ENCODE measurements around the gene KRT79.
"Not testable (repeated sequence)": the region's sequence is repeated elsewhere in the genome, so short reads cannot be mapped to it uniquely, and the experiment has no call there.

KRT79 gene

GRCh38 chr12:52833922-52834726 is at the start of gene KRT79:
TSS of gene KRT79 (minus strand) at chr12:52834311. CDS start at chr12:52834260, 51 bp downstream.
- no peak within 1 kb of the TSS for H3K9ac ChIP-seq (ENCODE audit: low read length)

GRCh38 chr12:52880499-52880898 is 46.4 kb upstream of the KRT79 start:
- not testable (repeated sequence) for H3K4me1 ChIP-seq (ENCODE audit: control insufficient read depth, insufficient read depth, low read length); H3K9ac ChIP-seq (ENCODE audit: low read length); H3K27ac ChIP-seq (ENCODE audit: low read depth, low read length); H3K4me3 ChIP-seq (ENCODE audit: low read length); H3K27me3 ChIP-seq (ENCODE audit: control insufficient read depth, insufficient read depth, low read length); H3K36me3 ChIP-seq (ENCODE audit: control insufficient read depth, insufficient read depth, low read length)

More at GRCh38 chr12:52833922-52834726, at the start of gene KRT79:
- H3K4me1 ChIP-seq (ENCODE audit: control insufficient read depth, insufficient read depth, low read length): no peaks in the 10 kb centered on the region
- no peaks in the 10 kb centered on the region for H3K27me3 ChIP-seq (ENCODE audit: control insufficient read depth, insufficient read depth, low read length)
- H3K4me3 ChIP-seq (ENCODE audit: low read length): no peak within 1 kb of the TSS
- no peak within 1 kb of the TSS for H3K27ac ChIP-seq (ENCODE audit: low read depth, low read length)
- no peaks in the 10 kb centered on the region for H3K36me3 ChIP-seq (ENCODE audit: control insufficient read depth, insufficient read depth, low read length)

GRCh38 chr12:52879394-52880351 is 45.6 kb upstream of the KRT79 start:
- Histone ChIP-seq H3K4me3 (ENCODE audit: low read length) (peak overlapping the region; percentile 54), H3K27ac (ENCODE audit: low read depth, low read length) (no peak overlapping the region), H3K36me3 (ENCODE audit: control insufficient read depth, insufficient read depth, low read length) (no peaks in the 10 kb centered on the region), H3K27me3 (ENCODE audit: control insufficient read depth, insufficient read depth, low read length) (no peaks in the 10 kb centered on the region), H3K4me1 (ENCODE audit: control insufficient read depth, insufficient read depth, low read length) (peaks cover 6% of the 10 kb centered on the region), H3K9ac (ENCODE audit: low read length) (no peak overlapping the region)

GRCh38 chr12:52878507-52879393 is 44.6 kb upstream of the KRT79 start:
- H3K36me3 ChIP-seq (ENCODE audit: control insufficient read depth, insufficient read depth, low read length): no peaks in the 10 kb centered on the region
- peak overlapping the region; percentile 40 for H3K4me3 ChIP-seq (ENCODE audit: low read length)
- H3K27ac ChIP-seq (ENCODE audit: low read depth, low read length): no peak overlapping the region
- no peak overlapping the region for H3K9ac ChIP-seq (ENCODE audit: low read length)
- H3K4me1 ChIP-seq (ENCODE audit: control insufficient read depth, insufficient read depth, low read length): peaks cover 6% of the 10 kb centered on the region
- no peaks in the 10 kb centered on the region for H3K27me3 ChIP-seq (ENCODE audit: control insufficient read depth, insufficient read depth, low read length)

- no peaks in the 10 kb centered on the region for H3K36me3 ChIP-seq (ENCODE audit: control insufficient read depth, insufficient read depth, low read length)
- no peak overlapping the region for H3K27ac ChIP-seq (ENCODE audit: low read depth, low read length)
- no peaks in the 10 kb centered on the region for H3K27me3 ChIP-seq (ENCODE audit: control insufficient read depth, insufficient read depth, low read length)
- H3K9ac ChIP-seq (ENCODE audit: low read length): no peak overlapping the region
- H3K4me1 ChIP-seq (ENCODE audit: control insufficient read depth, insufficient read depth, low read length): peaks cover 9% of the 10 kb centered on the region
- H3K4me3 ChIP-seq (ENCODE audit: low read length): no peak overlapping the region
Measured at GRCh38 chr12:52877242-52877641, 43.1 kb upstream of the KRT79 start.

DNA sequence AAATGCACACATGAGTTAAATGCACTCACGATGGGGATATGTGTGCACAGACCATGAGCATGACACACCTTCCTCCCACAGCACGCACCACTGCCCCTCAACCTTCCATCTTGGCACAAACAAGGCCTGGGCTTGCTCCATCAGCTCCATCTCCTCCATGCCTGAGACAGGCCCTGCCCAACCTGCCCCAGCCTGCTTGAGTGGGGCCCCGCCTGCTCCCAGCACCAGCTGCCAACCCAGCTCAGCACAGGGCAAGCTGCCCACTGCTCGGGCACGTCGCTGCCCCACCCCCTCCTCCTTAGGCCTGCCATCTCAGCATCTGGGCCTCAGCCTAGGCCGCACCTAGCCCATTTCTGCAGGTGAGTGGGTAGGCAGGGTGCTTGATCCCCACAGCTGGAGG is 42.3 kb upstream of the KRT79 start:
- H3K9ac ChIP-seq (ENCODE audit: low read length): no peak overlapping the region
- H3K36me3 ChIP-seq (ENCODE audit: control insufficient read depth, insufficient read depth, low read length): no peaks in the 10 kb centered on the region
- H3K4me3 ChIP-seq (ENCODE audit: low read length): no peak overlapping the region
- no peaks in the 10 kb centered on the region for H3K27me3 ChIP-seq (ENCODE audit: control insufficient read depth, insufficient read depth, low read length)
- no peak overlapping the region for H3K27ac ChIP-seq (ENCODE audit: low read depth, low read length)
- H3K4me1 ChIP-seq (ENCODE audit: control insufficient read depth, insufficient read depth, low read length): peaks cover 9% of the 10 kb centered on the region

DNA sequence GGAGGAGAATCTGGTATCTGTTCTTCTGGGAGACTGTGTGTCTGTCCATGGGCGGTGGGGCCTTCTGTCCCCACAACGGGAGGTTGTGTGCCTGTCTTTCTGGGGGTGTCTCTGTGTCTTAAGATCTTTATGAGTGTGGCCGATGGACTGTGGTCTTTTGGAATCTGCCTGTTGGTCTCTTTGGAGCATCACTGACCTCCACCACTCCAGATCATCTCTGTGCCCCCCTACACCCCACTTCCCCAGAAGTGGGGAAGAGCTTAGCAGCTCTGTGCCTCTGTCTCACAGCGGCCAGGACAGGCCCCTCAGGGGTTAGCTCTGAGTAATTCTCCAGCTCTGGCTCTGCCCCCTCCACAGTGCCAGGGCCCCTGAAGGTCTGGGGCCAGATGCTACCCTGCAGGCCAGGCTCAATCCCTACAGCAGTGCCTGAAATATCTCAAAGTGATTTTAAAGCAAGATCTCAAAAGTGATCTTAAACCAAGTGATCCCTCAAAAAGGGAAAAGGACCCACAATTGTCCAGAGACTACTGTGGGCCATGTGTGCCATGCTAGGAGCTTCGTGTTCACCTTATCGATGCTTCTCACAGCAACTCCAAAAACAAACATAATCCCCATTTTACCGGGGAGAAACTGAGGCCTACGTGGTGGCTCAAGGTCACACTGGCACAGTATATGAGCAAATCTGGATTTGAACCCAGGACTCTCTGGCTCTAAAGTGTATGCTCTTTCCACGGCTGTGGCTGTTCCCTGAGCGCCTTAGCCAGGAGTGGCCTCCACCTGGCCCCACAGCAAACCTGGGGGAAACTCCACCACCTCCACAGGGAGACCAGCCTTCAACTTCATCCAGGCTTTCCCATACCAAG is 40.7 kb upstream of the KRT79 start:
- Histone ChIP-seq H3K4me3 (ENCODE audit: low read length) (peak overlapping the region; percentile 45), H3K36me3 (ENCODE audit: control insufficient read depth, insufficient read depth, low read length) (no peaks in the 10 kb centered on the region), H3K27me3 (ENCODE audit: control insufficient read depth, insufficient read depth, low read length) (no peaks in the 10 kb centered on the region), H3K27ac (ENCODE audit: low read depth, low read length) (peak overlapping the region; percentile 41), H3K9ac (ENCODE audit: low read length) (no peak overlapping the region), H3K4me1 (ENCODE audit: control insufficient read depth, insufficient read depth, low read length) (peaks cover 9% of the 10 kb centered on the region)

DNA sequence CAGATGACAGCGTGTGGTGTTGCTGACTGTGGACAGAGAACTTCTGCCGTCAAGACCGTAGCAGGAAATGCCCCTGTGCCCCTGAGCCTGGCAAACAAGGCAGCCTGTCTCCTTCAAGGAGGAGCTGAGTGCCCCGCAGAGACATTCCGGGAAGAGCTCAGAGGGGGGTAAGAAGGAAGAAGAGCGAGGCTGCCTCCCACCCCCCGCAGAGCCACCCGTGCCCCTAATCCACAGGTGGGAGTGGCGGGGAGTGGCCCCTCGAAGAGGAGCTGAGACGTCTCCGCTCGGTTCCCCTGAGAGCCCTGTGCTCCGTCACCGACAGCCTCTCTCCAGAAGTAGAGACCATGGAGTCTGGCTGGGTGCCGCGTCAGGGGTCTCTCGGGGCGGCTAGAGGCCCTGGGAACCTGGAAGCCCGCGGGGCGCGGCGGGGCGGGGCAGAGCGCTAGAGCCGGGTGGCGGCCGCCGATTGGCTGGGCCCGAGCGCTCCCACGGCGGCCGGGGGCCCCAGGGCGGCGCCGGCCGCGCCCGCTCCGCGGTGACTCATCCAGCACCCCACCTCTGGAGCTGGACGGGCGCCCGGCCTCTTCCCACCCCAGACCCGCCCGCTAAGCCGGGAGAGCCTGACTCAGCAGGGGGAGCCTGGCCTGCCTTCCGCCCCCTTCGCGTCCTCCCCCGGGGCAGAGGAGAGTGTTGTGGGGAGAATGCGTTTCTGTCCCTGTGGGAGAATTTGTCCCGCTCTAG is 39.9 kb upstream of the KRT79 start:
- Histone ChIP-seq H3K36me3 (ENCODE audit: control insufficient read depth, insufficient read depth, low read length) (no peaks in the 10 kb centered on the region), H3K27ac (ENCODE audit: low read depth, low read length) (peak overlapping the region; percentile 51), H3K4me3 (ENCODE audit: low read length) (peak overlapping the region; percentile 63), H3K9ac (ENCODE audit: low read length) (peak overlapping the region; percentile 52), H3K27me3 (ENCODE audit: control insufficient read depth, insufficient read depth, low read length) (no peaks in the 10 kb centered on the region), H3K4me1 (ENCODE audit: control insufficient read depth, insufficient read depth, low read length) (peaks cover 6% of the 10 kb centered on the region)

GRCh38 chr12:52873513-52873831 is 39.4 kb upstream of the KRT79 start:
- H3K27me3 ChIP-seq (ENCODE audit: control insufficient read depth, insufficient read depth, low read length): no peaks in the 10 kb centered on the region
- H3K36me3 ChIP-seq (ENCODE audit: control insufficient read depth, insufficient read depth, low read length): no peaks in the 10 kb centered on the region
- no peak overlapping the region for H3K27ac ChIP-seq (ENCODE audit: low read depth, low read length)
- peak overlapping the region; percentile 63 for H3K4me3 ChIP-seq (ENCODE audit: low read length)
- H3K4me1 ChIP-seq (ENCODE audit: control insufficient read depth, insufficient read depth, low read length): peaks cover 3% of the 10 kb centered on the region
- H3K9ac ChIP-seq (ENCODE audit: low read length): no peak overlapping the region

- Histone ChIP-seq H3K27ac (ENCODE audit: low read depth, low read length) (no peak overlapping the region), H3K4me3 (ENCODE audit: low read length) (no peak overlapping the region), H3K9ac (ENCODE audit: low read length) (no peak overlapping the region), H3K36me3 (ENCODE audit: control insufficient read depth, insufficient read depth, low read length) (no peaks in the 10 kb centered on the region), H3K4me1 (ENCODE audit: control insufficient read depth, insufficient read depth, low read length) (peaks cover 3% of the 10 kb centered on the region), H3K27me3 (ENCODE audit: control insufficient read depth, insufficient read depth, low read length) (no peaks in the 10 kb centered on the region)
Measured at GRCh38 chr12:52872644-52873389, 38.7 kb upstream of the KRT79 start.
